ENCODE results near the gene SYNRG.

DNA sequence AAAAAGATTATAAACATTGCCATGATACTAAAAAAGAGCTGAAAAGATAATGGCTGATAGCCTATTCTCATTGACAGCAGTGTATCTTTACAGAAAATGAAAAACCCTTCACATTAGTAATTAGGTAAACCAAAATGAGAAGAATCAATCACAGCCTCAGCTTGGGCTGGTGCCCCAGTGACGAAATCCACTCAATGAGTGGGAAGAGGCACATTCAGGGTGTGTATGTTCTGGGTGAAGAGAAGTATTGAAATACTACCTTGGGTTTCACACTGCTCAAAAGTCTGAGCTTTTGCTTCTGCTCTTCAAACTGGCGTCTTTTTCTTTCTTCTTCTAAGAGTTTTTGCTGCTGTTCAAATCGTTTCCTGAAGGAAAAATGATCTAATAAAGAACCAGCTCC, 24.2 kb downstream of the SYNRG start:
- TF ChIP-seq, protein P1, sequence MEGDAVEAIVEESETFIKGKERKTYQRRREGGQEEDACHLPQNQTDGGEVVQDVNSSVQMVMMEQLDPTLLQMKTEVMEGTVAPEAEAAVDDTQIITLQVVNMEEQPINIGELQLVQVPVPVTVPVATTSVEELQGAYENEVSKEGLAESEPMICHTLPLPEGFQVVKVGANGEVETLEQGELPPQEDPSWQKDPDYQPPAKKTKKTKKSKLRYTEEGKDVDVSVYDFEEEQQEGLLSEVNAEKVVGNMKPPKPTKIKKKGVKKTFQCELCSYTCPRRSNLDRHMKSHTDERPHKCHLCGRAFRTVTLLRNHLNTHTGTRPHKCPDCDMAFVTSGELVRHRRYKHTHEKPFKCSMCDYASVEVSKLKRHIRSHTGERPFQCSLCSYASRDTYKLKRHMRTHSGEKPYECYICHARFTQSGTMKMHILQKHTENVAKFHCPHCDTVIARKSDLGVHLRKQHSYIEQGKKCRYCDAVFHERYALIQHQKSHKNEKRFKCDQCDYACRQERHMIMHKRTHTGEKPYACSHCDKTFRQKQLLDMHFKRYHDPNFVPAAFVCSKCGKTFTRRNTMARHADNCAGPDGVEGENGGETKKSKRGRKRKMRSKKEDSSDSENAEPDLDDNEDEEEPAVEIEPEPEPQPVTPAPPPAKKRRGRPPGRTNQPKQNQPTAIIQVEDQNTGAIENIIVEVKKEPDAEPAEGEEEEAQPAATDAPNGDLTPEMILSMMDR (IDR thresholded peaks at IDR 0.05), result no peak
- TF ChIP-seq POLR2A (IDR thresholded peaks at IDR 0.05) (no peak), POLR2AphosphoS5 (IDR thresholded peaks at IDR 0.05) (no peak)
